ENCODE measurements around the gene CCDC6. TPM values are rescaled to one million over a fixed set of nuclear protein-coding genes. Genes with fewer than 3 reads are reported as not detected.

CCDC6 gene
- total RNA-seq, 4 donors from 2014 or later = 21.5 to 42.2 (median 35.6) TPM

DNA sequence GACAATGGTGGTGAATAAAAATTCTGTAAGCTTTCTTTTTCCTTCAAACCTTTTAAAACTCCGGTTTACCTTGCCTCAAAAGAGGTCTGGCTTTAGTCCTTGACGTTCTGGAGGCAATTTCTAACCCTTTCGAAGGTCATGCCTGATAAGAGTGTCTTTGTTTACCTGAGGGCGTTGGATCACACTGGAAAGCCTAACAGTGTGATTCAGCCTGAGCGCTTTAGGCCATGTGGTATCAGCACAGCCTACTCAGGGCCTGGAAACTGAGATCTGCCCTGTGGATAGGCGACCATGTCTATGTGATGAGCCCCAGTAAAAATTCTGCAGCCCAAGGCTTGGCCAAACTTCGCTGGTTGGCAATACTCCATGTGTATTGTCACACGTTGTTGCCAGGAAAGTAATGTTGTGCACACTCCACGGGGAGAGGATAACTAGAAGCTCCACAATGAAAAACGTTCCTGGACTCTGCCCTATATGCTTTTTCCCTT lies 10.7 kb downstream of the CCDC6 start:
- no peak for TF ChIP-seq CTCF (IDR thresholded peaks at IDR 0.05; ENCODE audit: low read depth)

- no peak for TF ChIP-seq CTCF (IDR thresholded peaks at IDR 0.05; ENCODE audit: low read depth)
Measured at GRCh38 chr10:59894114-59894513, 12.2 kb downstream of the CCDC6 start.

DNA sequence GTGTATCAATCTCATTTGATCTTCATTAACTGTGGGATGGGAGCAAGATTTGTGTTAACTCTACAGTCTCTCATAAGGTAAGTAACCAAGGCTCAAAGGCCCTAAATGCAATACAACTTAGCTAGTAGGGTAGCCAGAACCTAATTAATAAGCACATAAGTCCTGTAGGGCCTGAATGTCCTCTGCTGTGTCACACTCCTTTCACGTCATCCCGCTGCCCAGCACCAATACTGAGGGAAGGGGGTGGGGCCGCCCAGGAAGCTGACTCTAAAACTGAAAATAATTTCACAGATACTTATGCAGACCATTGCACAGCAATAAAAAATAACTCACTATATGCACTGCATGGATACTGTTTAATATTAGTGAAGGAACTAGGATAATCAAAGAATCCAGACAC lies 13.7 kb downstream of the CCDC6 start:
- TF ChIP-seq CTCF (IDR thresholded peaks at IDR 0.05; ENCODE audit: low read depth) = no peak

DNA sequence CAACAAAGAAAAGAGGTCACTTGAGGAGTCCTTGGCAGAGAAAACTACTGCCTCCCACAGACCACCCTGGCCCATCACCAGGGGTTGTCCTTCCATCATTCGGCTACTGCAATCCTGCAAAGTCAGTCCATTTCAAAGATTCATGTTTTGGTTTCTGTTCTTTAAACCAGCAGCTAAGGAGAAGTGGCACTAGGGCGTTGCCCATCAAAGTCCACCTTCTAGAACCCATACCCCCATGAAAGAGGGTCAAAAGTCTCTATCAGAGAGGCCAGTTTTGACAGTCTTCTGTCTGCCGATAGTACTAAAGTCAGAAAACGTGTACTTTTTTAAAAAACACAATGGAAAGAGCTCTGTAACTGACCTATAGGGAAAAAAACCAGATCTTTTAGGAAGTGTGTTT lies 14.4 kb downstream of the CCDC6 start:
- TF ChIP-seq CTCF (IDR thresholded peaks at IDR 0.05; ENCODE audit: low read depth) = no peak

DNA sequence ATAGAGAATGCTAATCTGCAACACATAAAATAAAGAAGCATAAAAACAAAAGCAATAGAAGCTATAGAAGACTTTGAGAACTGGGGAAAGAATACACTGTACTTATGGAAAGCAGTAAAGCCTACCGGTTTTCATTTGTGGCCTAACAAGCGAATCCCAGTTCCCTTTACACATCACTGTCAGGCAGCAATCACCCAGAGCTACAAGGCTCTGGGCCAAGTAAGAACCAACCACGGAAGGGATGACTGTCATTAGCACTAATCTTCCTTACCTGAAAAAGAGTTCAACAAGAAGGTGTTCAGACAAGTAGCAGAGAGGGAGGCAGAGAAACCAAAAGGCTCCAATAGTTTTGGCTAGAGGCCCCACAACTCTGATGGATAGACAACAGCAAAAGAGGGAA lies 15.0 kb downstream of the CCDC6 start:
- TF ChIP-seq CTCF (IDR thresholded peaks at IDR 0.05; ENCODE audit: low read depth) = no peak

GRCh38 chr10:59888781-59889435 lies 17.4 kb downstream of the CCDC6 start:
- TF ChIP-seq CTCF (IDR thresholded peaks at IDR 0.05; ENCODE audit: low read depth) = no peak

DNA sequence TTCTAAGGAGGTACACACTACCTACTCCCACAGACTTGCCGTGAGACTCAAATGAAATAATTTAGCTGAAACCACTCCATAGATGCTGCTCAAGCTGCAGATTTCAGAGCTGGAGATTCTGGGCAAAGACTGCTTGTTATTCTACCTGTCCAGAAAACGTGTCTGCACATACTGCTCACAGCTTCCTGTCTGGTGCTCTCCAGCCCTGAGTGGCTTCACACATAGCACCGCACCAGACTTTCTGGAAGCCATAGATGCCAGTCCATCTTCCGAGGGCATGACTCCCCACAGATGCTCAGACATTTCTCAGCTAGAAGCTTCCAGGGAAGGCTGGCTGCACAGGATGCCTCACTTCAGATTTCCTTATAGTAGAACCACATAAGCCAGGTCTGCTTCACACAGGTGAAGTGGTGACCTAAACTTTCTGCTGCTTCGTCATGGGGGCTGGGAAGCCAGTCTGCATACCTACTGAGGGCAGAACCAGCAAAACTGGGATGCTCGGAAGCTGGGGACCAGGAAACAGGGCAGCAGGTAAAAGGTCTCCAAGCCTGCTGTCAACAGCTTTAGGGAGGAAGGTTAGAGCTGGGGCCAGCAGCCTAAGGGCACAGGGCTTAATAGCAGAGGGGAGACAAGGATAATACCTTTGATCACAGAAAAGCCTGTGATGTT lies 18.2 kb downstream of the CCDC6 start:
- TF ChIP-seq CTCF (IDR thresholded peaks at IDR 0.05; ENCODE audit: low read depth) = no peak
